Cardiac muscle cell (in vitro differentiated cells and primary cell): ENCODE measurements around the gene SLC6A1. TPM values are rescaled to one million over a fixed set of nuclear protein-coding genes. Genes with fewer than 3 reads are reported as not detected.

ENCODE experiments used
- DNase-seq, 2 donors: peaks; one replicate each; pipeline versions ENCODE4 v3.0.0 to v3.0.0-alpha.2; 2010 to 2017; ENCODE audit warnings: low read depth in 1 of 2, low spot score in 1 of 2
- H3K27ac ChIP-seq: fragments of 200-600 bp; sonication (generic); 2 replicates; pipeline ENCODE4 v1.5.1; 2016
- H3K27me3 ChIP-seq: fragments of 200-600 bp; sonication (generic); 2 replicates; pipeline ENCODE4 v1.6.0; 2016; ENCODE audit warnings: control low read depth
- H3K36me3 ChIP-seq: fragments of 200-600 bp; sonication (generic); 2 replicates; pipeline ENCODE4 v1.5.1; 2016; ENCODE audit warnings: control low read depth
- H3K4me1 ChIP-seq: fragments of 200-600 bp; sonication (generic); 2 replicates; pipeline ENCODE4 v1.8.1; 2017; ENCODE audit warnings: low read depth, mild to moderate bottlenecking, mixed run types
- H3K4me3 ChIP-seq: fragments of 200-600 bp; sonication (generic); 2 replicates; pipeline ENCODE4 v1.5.1; 2016; ENCODE audit warnings: mild to moderate bottlenecking
- H3K9me3 ChIP-seq: fragments of 200-600 bp; sonication (generic); 2 replicates; pipeline ENCODE4 v1.5.1; 2017; ENCODE audit warnings: low read depth, mild to moderate bottlenecking, control low read depth
- polyA plus RNA-seq: library from polyadenylated mRNA; unstranded; fragments of >200 nt; fragmentation: Nextera tagmentation; extraction: Ambion mirVana; gene quantifications from 2 replicates; pipeline ENCODE4 v1.2.1, GENCODE V29; 2016
- total RNA-seq: library from RNA; depleted of rRNA; stranded (reverse); fragments of >200 nt; gene quantifications from 2 replicates; pipeline ENCODE4 v1.2.3, GENCODE V29; 2016
- TF ChIP-seq, protein P1 (sequence below): IDR thresholded peaks from 2 replicates; pipeline ENCODE4 v1.5.1; 2012; ENCODE audit warnings: low read depth, mild to moderate bottlenecking, low read length

Gene SLC6A1
- total and polyA plus RNA-seq, 2 experiments from 2014 or later = not detected

DNA sequence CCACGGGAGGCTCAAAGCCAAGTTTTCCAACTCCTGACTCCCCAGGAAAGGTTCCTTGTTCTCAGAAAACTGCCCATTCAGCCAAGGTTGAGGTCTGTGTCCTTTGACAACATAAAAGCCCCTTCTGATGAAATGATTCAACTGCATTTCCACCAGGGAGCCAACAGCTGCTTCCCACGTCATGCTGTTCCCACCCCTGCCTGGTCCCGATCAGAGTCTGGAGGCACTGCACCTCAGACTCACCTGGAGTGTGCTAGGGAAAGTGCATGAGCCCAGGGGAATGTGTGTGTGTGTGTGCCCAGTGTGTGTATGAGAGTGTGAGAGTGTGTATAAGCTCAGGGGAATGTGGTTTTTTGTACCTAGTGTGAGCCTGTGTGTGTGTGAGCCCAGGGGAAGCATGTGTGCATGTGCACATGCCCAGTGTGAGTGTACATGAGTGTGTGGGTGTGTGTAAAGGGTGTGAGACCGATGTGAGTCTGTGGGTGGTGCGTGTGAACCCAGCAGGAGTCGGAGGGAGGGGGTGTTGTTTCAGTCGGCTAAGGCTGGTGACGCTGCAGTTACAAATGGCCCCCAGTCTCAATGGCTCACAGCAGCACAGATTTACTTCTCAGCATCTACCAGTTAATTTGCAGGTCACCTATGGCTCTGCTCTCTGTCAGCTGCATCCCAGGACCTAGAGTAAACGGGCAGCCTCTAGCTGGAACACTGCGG lies 20.3 kb upstream of the SLC6A1 start:
- no peak for DNase-seq
- TF ChIP-seq, protein P1, sequence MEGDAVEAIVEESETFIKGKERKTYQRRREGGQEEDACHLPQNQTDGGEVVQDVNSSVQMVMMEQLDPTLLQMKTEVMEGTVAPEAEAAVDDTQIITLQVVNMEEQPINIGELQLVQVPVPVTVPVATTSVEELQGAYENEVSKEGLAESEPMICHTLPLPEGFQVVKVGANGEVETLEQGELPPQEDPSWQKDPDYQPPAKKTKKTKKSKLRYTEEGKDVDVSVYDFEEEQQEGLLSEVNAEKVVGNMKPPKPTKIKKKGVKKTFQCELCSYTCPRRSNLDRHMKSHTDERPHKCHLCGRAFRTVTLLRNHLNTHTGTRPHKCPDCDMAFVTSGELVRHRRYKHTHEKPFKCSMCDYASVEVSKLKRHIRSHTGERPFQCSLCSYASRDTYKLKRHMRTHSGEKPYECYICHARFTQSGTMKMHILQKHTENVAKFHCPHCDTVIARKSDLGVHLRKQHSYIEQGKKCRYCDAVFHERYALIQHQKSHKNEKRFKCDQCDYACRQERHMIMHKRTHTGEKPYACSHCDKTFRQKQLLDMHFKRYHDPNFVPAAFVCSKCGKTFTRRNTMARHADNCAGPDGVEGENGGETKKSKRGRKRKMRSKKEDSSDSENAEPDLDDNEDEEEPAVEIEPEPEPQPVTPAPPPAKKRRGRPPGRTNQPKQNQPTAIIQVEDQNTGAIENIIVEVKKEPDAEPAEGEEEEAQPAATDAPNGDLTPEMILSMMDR = no peak
- no peak overlapping the region for H3K4me3 ChIP-seq

DNA sequence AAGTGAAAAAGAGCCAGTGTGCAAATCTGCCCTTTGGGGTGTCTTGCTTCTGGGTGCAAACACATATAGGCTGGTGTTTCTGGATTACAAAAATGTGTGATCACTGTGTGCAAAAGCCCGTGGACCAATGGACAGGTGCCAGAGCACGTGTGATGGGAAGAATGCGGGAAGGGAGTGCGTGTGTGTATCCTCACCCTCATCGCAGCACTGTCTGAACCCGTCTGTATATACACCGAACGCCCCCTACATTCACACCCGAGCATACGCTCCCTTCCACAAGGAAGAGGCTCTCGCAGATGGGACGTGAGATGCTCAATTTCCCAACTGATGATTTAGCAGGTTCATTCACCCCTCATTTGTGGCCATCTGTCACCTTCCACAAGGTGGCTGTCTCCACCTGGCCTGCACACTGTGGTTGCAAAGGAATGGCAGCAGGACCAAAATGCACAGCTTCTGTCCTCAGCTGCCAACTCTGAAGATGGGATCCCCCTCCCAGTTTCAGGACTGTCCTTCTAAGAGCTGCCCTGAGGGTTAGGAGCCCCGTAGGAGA lies 19.4 kb upstream of the SLC6A1 start:
- Histone ChIP-seq H3K4me3 (no peak overlapping the region), H3K4me1 (no peaks in the 10 kb centered on the region), H3K9me3 (no peaks in the 10 kb centered on the region), H3K36me3 (no peaks in the 10 kb centered on the region), H3K27ac (no peak overlapping the region), H3K27me3 (peaks cover 18% of the 10 kb centered on the region)
- no peak for DNase-seq
- TF ChIP-seq, protein P1 = no peak

More for the DNA sequence above, 20.3 kb upstream of the SLC6A1 start:
- H3K36me3 ChIP-seq = no peaks in the 10 kb centered on the region
- H3K9me3 ChIP-seq = no peaks in the 10 kb centered on the region
- peaks cover 18% of the 10 kb centered on the region for H3K27me3 ChIP-seq
- no peaks in the 10 kb centered on the region for H3K4me1 ChIP-seq
- no peak overlapping the region for H3K27ac ChIP-seq

DNA sequence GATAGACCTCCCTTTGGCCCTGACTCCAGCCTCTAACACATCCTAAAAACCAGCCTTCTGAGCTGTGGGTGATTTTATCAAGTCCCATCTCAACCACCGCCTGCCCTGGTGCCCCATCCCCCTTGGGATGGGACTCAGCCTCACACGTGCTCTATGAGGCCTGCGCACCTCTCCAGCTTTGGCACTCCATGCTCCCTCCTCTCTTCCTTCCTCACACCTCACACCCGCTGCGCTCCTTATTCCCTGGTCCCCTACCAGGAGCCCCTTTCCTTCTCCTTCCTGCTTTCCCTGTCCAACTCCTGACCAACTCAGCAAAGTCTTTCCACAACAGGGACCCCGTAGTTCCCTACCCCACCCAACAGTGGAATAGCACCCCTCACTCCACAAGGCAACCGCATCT lies 18.4 kb upstream of the SLC6A1 start:
- no peak overlapping the region for H3K27ac ChIP-seq
- peaks cover 18% of the 10 kb centered on the region for H3K27me3 ChIP-seq
- TF ChIP-seq, protein P1 = no peak
- no peaks in the 10 kb centered on the region for H3K4me1 ChIP-seq
- no peak for DNase-seq
- no peak overlapping the region for H3K4me3 ChIP-seq
- H3K36me3 ChIP-seq = no peaks in the 10 kb centered on the region
- H3K9me3 ChIP-seq = no peaks in the 10 kb centered on the region

DNA sequence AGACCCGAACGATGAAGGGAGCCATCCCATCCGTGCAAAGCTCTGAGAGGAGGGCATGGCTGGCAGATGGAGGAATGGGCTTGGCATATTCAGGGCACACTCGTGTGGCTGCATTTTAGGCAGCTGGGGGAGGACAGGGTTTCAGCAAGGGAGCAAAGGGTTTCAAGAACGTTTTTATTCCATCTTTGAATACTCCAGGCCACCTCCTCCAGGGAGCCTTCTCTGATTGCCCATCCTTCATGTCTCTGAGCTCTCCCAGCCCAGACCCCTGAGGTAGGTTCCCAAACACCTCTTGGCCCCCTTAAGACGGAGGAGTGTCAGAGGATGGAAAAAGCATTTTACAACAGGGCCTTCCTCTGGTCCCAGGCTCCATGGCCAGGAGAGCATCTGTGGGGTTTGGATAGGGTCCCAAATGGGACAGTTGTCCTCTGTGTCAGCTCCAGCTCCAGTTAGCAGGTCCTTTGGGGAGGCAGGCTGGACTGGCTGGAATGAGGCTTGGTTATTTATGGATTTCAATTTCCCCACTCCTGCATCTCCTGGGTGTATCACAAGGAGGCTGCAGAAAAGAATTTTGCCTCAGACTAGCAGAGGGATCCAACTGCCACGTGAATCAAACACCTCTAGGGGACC lies 17.7 kb upstream of the SLC6A1 start:
- no peak for DNase-seq
- TF ChIP-seq, protein P1 = no peak
- Histone ChIP-seq H3K4me3 (no peak overlapping the region), H3K36me3 (no peaks in the 10 kb centered on the region), H3K27ac (no peak overlapping the region), H3K4me1 (peaks cover 2% of the 10 kb centered on the region), H3K9me3 (no peaks in the 10 kb centered on the region), H3K27me3 (peaks cover 16% of the 10 kb centered on the region)

DNA sequence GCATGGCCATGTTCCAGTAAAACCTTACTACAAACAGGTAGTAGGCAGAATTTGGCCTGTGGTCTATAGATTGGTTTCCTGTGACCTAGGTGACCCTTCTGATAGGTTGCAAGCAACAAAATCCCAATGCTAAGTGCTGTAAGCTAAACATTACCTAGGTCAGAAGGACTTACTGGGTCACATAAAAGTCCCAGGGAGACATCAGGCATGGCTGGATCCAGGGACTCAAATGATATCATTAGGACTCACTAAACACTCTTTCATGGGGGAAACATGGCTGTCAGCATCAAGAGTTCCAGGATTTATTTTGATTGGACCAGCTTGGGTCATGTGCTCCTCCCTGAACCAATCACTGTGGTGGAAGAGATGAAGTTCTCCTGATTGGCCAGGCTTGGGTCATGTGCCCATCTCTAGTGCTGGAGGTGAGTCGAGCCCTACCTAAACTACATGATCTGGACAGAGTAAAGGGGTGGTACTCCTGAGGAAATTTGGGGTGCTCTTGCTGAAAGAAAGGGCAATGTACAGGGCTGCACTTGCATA lies 16.8 kb upstream of the SLC6A1 start:
- Histone ChIP-seq H3K4me3 (no peak overlapping the region), H3K27ac (no peak overlapping the region), H3K4me1 (peaks cover 7% of the 10 kb centered on the region), H3K27me3 (peaks cover 11% of the 10 kb centered on the region), H3K9me3 (no peaks in the 10 kb centered on the region), H3K36me3 (no peaks in the 10 kb centered on the region)
- no peak for DNase-seq
- TF ChIP-seq, protein P1 = no peak
